NCI-H82 treated with DMSO at 0.1 percent for 48 hours (cell line): ENCODE measurements around the gene CDH13.

Source experiments
- DNase-seq: peaks from one replicate; lab custom pipeline; 2025; ENCODE audit not compliant: unreplicated experiment; lab: John Stamatoyannopoulos, UW

CDH13 gene

GRCh38 chr16:82735673-82736091 lies 108.9 kb downstream of the CDH13 start:
- DNase-seq: no peak

- DNase-seq: no peak
These were observed 109.5 kb downstream of the CDH13 start for GRCh38 chr16:82736224-82736623.

DNA sequence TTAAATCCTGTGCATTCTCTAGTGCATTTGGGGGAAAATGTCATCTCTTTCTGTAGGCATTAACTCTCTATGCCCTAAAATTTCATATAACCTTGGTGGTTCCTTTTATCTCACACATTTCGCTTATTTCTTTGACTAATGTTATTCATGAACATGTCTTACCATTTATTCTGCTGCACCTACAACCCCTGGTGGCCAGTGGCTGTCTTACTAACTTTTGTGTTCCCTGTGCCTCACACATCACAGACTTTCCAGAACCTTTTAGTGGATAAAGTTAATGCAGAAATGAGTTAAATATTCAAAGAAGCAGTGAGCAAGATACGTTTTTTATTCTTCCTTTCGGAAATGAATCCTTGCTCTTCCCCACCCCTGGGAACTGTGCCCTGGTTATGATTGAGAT lies 111.9 kb downstream of the CDH13 start:
- DNase-seq: no peak

DNA sequence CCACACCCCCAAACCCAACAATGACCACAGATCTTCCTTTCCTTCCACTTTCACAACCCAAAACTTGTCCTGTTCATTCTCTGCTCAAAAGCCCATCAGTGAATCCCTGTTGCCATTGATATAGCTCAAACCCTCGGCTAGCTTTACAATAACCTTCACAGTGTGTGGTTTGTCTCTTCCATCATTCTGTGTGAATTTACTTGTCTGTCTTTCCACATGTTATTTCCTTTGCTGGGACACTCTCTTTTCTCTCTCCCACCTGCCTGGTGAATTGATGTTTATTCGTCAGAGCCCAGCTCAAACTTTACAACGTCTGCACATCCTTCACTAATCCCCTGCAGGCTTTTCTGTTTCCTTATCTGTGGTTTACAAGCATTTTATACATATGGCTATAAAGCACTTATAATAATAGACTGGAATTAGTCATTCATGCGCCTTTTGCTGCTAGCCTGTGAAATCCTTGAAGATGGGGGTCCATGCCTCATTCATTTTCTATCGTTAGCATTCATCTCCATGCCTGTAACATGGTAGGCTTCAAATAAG lies 114.4 kb downstream of the CDH13 start:
- no peak for DNase-seq

- DNase-seq: no peak
These were observed 118.2 kb downstream of the CDH13 start for GRCh38 chr16:82744958-82745357.

- DNase-seq: no peak
These were observed 121.3 kb downstream of the CDH13 start for GRCh38 chr16:82748026-82748425.

GRCh38 chr16:82750068-82750467 lies 123.3 kb downstream of the CDH13 start:
- no peak for DNase-seq

DNA sequence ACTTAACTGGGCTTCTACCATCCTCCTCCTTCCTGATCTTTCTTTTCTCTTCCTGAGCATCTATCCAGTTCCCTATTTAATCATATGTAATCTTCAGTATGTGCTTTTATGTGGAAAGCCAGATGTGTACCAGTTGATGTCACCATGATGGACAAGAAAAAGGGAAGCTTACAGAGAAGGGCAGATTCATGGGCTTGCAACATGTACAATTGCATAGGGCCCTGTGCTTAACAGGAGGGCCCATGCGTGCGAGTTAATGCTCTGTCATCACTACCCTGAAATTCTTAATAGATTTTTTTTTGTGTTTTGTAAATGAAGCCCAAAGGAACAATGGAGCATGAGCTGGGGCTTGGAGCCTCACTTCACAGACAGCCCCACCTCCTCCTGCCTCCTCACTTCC lies 124.3 kb downstream of the CDH13 start:
- DNase-seq: no peak

DNA sequence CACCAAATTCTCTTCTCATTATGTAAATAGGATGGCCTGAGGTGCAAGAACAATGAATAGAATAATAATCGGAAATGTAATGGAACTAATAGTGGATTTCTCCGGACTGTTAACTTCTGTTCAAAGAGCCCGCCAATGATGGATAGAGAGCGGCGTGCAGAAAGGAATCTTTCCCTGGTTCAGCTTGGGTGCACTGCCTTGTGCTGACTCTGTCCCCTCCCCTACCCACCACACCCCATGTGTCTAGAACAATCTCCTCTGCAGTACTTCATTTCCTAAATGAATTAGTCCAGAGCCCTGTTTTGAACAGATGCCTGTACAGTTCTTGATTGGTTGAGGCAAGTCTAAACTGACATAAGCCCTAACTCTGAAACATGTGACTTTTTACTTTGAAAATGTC lies 125.4 kb downstream of the CDH13 start:
- DNase-seq: no peak

DNA sequence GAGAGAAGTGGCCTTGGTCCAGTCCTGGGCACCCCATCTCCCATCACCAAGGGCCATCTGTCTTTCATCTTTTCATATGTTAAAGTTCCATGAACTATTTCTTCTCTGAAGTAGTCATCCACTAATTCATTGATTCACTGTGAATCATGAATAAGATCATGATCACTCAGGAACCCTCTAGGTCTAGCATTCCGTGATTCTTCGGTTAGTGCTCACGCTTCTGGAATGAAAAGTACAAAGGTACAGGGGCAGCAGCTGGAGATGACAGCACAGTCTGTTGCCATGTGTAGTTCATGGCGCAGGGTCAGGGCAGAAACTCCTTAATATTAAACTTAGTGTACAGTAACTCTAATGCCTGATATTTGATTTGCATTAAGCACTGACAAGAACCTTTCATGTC lies 127.1 kb downstream of the CDH13 start:
- no peak for DNase-seq

GRCh38 chr16:82754716-82755513 lies 128.1 kb downstream of the CDH13 start:
- DNase-seq: no peak

DNA sequence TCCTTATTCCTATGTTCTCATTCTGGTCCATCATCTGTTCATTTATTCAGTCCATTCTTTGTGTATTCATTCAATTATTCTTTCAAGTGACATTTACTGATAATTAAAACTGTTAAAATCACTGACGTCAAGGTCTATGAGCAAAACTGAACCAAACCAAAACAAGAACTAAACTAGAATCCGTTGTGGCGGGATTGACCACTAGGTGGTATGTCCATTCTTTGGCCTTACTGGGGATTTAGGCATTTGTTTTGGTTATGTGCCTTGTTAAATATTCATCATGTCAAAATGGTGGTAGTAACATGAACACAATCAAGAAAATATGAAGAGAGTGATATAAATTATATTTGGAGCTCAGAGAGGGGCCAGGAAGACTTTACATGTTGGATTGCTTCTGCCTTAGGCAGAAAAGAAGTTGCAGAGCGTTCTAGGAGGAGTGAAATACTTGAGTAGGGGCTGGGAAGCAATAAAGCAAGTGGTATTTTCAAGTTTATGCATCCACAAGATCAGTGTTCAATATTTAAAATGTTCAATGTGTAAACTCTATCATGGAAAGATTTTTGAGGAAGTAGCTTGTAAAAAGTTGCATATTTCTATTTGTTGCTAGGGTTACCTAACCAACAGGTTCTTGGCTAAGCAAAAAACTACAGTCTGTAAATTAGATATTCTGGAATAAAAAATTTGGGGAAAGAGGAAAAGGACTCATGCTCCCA lies 129.0 kb downstream of the CDH13 start:
- no peak for DNase-seq

DNA sequence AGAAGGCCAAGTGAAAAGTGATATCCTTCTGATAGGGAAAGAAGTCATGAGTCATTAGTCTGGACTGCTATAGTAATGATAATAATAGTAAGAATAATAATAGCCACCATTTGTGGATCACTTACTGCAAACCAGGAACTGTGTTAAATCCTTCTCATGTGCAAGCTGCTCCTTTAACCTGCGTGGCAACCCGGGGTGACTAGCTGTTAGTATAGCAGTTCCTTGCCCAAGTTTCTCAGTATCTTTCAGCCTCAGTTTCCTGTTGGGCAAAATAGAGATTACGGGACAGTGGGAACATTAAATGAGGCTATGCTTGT lies 129.5 kb downstream of the CDH13 start:
- no peak for DNase-seq

DNA sequence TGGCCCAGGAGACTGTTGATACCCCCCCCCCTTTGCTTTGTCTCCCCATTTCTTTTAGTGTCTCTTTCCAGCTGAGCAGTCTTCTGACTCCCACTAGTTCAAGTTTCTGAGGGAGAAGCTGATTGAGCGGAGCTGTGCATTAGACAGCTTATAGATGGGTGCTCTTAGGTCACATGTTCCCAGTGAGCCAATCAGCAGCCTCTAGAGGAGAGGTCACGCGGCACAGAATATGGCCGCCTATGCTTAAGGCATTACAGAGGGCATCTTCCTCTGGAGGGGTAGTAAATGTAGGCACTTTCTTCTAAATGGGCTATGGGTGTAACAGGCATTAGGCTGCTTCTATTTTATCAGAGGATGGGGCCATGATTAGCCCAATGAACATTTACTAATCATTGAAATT lies 131.6 kb downstream of the CDH13 start:
- DNase-seq: no peak

GRCh38 chr16:82758904-82759303 lies 132.1 kb downstream of the CDH13 start:
- no peak for DNase-seq

GRCh38 chr16:82761236-82761635 lies 134.5 kb downstream of the CDH13 start:
- DNase-seq: no peak

- no peak for DNase-seq
These were observed 135.1 kb downstream of the CDH13 start for GRCh38 chr16:82761858-82762257.

GRCh38 chr16:82763371-82763770 lies 136.6 kb downstream of the CDH13 start:
- no peak for DNase-seq

- no peak for DNase-seq
These were observed 140.4 kb downstream of the CDH13 start for GRCh38 chr16:82767198-82767597.

DNA sequence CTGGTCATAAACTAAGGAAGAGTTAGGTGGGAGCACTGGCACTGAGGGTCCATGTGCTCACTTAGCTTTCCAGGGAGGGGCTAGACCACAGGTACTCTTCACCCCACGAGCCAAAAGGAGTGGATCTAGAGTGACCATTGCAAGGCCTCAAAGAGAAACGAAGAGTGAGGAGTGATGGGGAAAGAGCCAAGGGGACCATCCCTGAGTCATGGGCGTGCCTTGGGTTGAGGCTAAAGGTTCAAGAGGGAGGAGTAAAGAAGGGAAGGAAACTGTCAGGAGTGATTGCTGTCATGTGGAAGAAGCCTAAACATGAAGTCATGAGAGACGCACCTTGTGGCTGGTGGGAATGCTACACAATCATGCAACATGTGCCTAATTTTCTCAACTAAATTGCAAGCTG lies 141.0 kb downstream of the CDH13 start:
- DNase-seq: no peak

DNA sequence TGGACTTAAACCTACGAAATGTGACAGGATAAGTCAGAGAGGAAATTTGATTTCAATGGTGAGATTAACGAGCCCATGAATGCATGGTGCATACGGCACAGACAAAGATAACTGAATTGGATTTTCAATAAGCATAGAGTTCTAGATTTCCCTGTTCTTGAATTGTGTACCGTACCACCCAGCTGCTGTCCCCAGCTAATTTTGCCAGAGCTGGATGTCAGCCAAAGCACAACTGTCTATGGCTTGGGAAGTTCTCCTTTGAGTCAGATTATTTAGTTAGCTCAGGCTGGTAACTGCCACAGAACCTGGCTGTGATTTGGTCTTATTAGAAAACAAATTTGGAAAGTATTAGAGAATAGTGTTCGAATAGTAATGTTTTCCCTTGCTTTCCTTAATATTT lies 143.1 kb downstream of the CDH13 start:
- DNase-seq: no peak

DNA sequence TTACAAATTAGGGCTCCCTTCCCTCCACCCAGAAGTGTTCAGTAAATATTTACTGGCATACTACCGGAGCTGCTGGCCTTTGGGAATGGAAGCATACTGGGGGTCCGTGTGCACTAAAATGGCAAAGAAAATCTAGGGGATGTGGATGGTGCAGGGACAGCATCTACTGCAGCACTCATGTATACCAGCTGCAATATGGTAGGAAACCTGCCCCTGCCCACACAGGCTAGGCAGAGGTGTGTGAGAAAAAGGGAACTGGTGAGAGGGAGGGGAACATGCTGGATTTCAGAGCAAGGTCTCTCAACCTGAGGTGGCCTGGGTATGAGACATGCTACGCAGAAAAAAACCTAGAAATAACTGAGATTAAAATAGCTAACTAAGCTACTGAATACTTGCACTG lies 145.4 kb downstream of the CDH13 start:
- DNase-seq: no peak
